HEK293 (cell line): ENCODE measurements around the gene OR56A1.

Source experiments
- CTCF ChIA-PET: fragments of 350-600 bp; formaldehyde crosslinking; extraction: SDS; loops from one replicate; lab custom pipeline; 2021; ENCODE audit warnings: antibody characterized with exemption; lab: Yijun Ruan, JAX
- POLR2A ChIA-PET: fragments of 300-600 bp; formaldehyde crosslinking; extraction: SDS; loops from one replicate; lab custom pipeline; 2020; ENCODE audit warnings: antibody characterized with exemption, inconsistent platforms; lab: Yijun Ruan, JAX
- H3K27ac ChIP-seq: fragments of 200-500 bp; sonication (Bioruptor generic); 2 replicates; pipeline ENCODE4 v1.5.1; 2014; ENCODE audit warnings: low read depth, low read length, control low read depth, inconsistent platforms; ENCODE audit errors: extremely low read depth
- H3K36me3 ChIP-seq, 2 experiments: fragments of 200-500 bp in 1 of 2; sonication (Bioruptor generic) in 1 of 2; 1 replicate in 1 of 2; 2 replicates in 1 of 2; pipeline ENCODE4 v1.5.1; 2014 to 2017; ENCODE audit warnings: inconsistent platforms in 2 of 2, low read length in 2 of 2; ENCODE audit not compliant: control insufficient read depth in 2 of 2, insufficient read depth in 1 of 2
- H3K4me1 ChIP-seq: fragments of 200-500 bp; sonication (Bioruptor generic); 2 replicates; pipeline ENCODE4 v1.5.1; 2014; ENCODE audit warnings: mild to moderate bottlenecking, low read length, inconsistent platforms; ENCODE audit not compliant: control insufficient read depth, insufficient read depth
- H3K4me3 ChIP-seq: 2 replicates; pipeline ENCODE4 v1.5.1; 2011; ENCODE audit warnings: low read depth, mild to moderate bottlenecking, control low read depth, low read length, moderate library complexity
- H3K9me3 ChIP-seq: fragments of 200-500 bp; sonication (Bioruptor generic); 2 replicates; pipeline ENCODE4 v1.5.1; 2014; ENCODE audit warnings: low read depth, low read length, inconsistent platforms; ENCODE audit not compliant: control insufficient read depth, insufficient read depth
- CTCF ChIP-seq: fragments of 450-650 bp; formaldehyde crosslinking; IDR thresholded peaks from 2 replicates; pipeline ENCODE4 v1.5.1; 2016; ENCODE audit warnings: missing biosample characterization, missing genetic modification characterization
- EGR2 ChIP-seq: fragments of 450-650 bp; formaldehyde crosslinking; IDR thresholded peaks from 2 replicates; pipeline ENCODE4 v1.5.1; 2016; ENCODE audit warnings: low read depth, missing biosample characterization, missing genetic modification characterization
- GLI2 ChIP-seq: fragments of 450-650 bp; formaldehyde crosslinking; IDR thresholded peaks from 2 replicates; pipeline ENCODE4; 2017; ENCODE audit warnings: missing biosample characterization, missing genetic modification characterization, low read depth, borderline replicate concordance
- HOXC10 ChIP-seq: sonication (generic); formaldehyde crosslinking; IDR thresholded peaks from 2 replicates; pipeline ENCODE4 v1.8.1; 2023; ENCODE audit warnings: mild to moderate bottlenecking, missing genetic modification reagents
- HOXD13 ChIP-seq: sonication (generic); formaldehyde crosslinking; IDR thresholded peaks from 2 replicates; pipeline ENCODE4 v1.8.0; 2022; ENCODE audit warnings: missing genetic modification reagents, borderline replicate concordance
- KLF10 ChIP-seq: fragments of 450-650 bp; IDR thresholded peaks from 2 replicates; pipeline ENCODE4 v1.5.1; 2018; ENCODE audit warnings: missing biosample characterization, mild to moderate bottlenecking, missing genetic modification characterization
- PRDM1 ChIP-seq: fragments of 450-650 bp; formaldehyde crosslinking; IDR thresholded peaks from 2 replicates; pipeline ENCODE4; 2016; ENCODE audit warnings: missing biosample characterization, missing genetic modification characterization
- ZBTB11 ChIP-seq: fragments of 450-650 bp; formaldehyde crosslinking; conservative IDR thresholded peaks from 2 replicates; pipeline ENCODE4 v1.5.1; 2016; ENCODE audit warnings: low read depth, missing biosample characterization, missing genetic modification characterization
- ZNF292 ChIP-seq: fragments of 450-650 bp; formaldehyde crosslinking; IDR thresholded peaks from 2 replicates; pipeline ENCODE4 v1.5.1; 2016; ENCODE audit warnings: low read depth, missing biosample characterization, missing genetic modification characterization, borderline replicate concordance
- ZNF324 ChIP-seq: fragments of 450-650 bp; formaldehyde crosslinking; IDR thresholded peaks from 2 replicates; pipeline ENCODE4 v1.5.1; 2016; ENCODE audit warnings: missing biosample characterization, missing genetic modification characterization
- ZNF354C ChIP-seq: fragments of 450-650 bp; formaldehyde crosslinking; IDR thresholded peaks from 2 replicates; pipeline ENCODE4 v1.5.1; 2016; ENCODE audit warnings: missing biosample characterization, missing genetic modification characterization, low read depth, borderline replicate concordance
- ZNF391 ChIP-seq: fragments of 450-650 bp; formaldehyde crosslinking; IDR thresholded peaks from 2 replicates; pipeline ENCODE4 v1.5.1; 2016; ENCODE audit warnings: low read depth, missing biosample characterization, missing genetic modification characterization, borderline replicate concordance
- ZNF423 ChIP-seq: fragments of 450-650 bp; formaldehyde crosslinking; IDR thresholded peaks from 2 replicates; pipeline ENCODE4 v1.5.1; 2016; ENCODE audit warnings: missing biosample characterization, missing genetic modification characterization
- ZNF426 ChIP-seq: fragments of 450-650 bp; formaldehyde crosslinking; IDR thresholded peaks from 2 replicates; pipeline ENCODE4 v1.5.1; 2017; ENCODE audit warnings: missing biosample characterization, missing genetic modification characterization, mild to moderate bottlenecking, inconsistent platforms, moderate library complexity
- ZNF510 ChIP-seq: fragments of 450-650 bp; formaldehyde crosslinking; IDR thresholded peaks from 2 replicates; pipeline ENCODE4 v1.5.1; 2018; ENCODE audit warnings: mild to moderate bottlenecking, missing genetic modification characterization, missing biosample characterization; ENCODE audit not compliant: insufficient replicate concordance
- ZNF529 ChIP-seq: fragments of 450-650 bp; formaldehyde crosslinking; IDR thresholded peaks from 2 replicates; pipeline ENCODE4 v1.5.1; 2017; ENCODE audit warnings: missing genetic modification characterization, missing biosample characterization; ENCODE audit not compliant: insufficient replicate concordance
- ZNF654 ChIP-seq: fragments of 450-650 bp; formaldehyde crosslinking; IDR thresholded peaks from 2 replicates; pipeline ENCODE4 v1.5.1; 2016; ENCODE audit warnings: low read depth, missing biosample characterization, missing genetic modification characterization
- ZNF707 ChIP-seq: fragments of 450-650 bp; formaldehyde crosslinking; IDR thresholded peaks from 2 replicates; pipeline ENCODE4 v1.5.1; 2016; ENCODE audit warnings: missing biosample characterization, missing genetic modification characterization
- ZNF843 ChIP-seq: fragments of 450-650 bp; formaldehyde crosslinking; IDR thresholded peaks from 2 replicates; pipeline ENCODE4 v1.5.1; 2016; ENCODE audit warnings: missing biosample characterization, missing genetic modification characterization
- TF ChIP-seq, protein P1 (sequence below): fragments of 450-650 bp; formaldehyde crosslinking; IDR thresholded peaks from 2 replicates; pipeline ENCODE4 v1.5.1; 2016; ENCODE audit warnings: missing biosample characterization, missing genetic modification characterization
- TF ChIP-seq, protein P2 (sequence below): fragments of 450-650 bp; formaldehyde crosslinking; IDR thresholded peaks from 2 replicates; pipeline ENCODE4 v1.5.1; 2016; ENCODE audit warnings: missing biosample characterization, missing genetic modification characterization

OR56A1 gene

GRCh38 chr11:6022956-6023355 is 7.6 kb downstream of the OR56A1 start:
- ChIA-PET CTCF (interaction anchor here (0.7 to 5.5 kb wide), 19 partner anchors 8 to 356 kb away, joined by 3 to 69 read pairs (median 5); partner anchors contain the start of gene OR52W1), POLR2A (no interaction called here)
- TF ChIP-seq PRDM1 (peak; percentile 49; the same call in 1 of the 2 replicates), ZNF843 (tag by site-specific recombination) (no peak), ZNF354C (tag by site-specific recombination) (no peak), ZNF423 (no peak), ZNF391 (tag by site-specific recombination) (no peak), ZNF529 (no peak), ZNF654 (tag by site-specific recombination) (peak; percentile 59), GLI2 (no peak)

GRCh38 chr11:6013042-6013441 is 17.5 kb downstream of the OR56A1 start:
- CTCF ChIA-PET: interaction anchor here (2.1 kb wide), 1 partner anchor 350 kb away, joined by 6 read pairs; no protein-coding TSS in a partner anchor

More at GRCh38 chr11:6022956-6023355, 7.6 kb downstream of the OR56A1 start:
- Histone ChIP-seq H3K9me3 (no peaks in the 10 kb centered on the region), H3K4me3 (no peak overlapping the region), H3K4me1 (no peaks in the 10 kb centered on the region), H3K27ac (no peak overlapping the region), H3K36me3 (no peaks in the 10 kb centered on the region)

GRCh38 chr11:6012035-6012668 is 18.4 kb downstream of the OR56A1 start:
- no peaks in the 10 kb centered on the region for H3K36me3 ChIP-seq
- H3K9me3 ChIP-seq: no peaks in the 10 kb centered on the region
- ChIA-PET CTCF (interaction anchor here (1.1 to 2.1 kb wide), 4 partner anchors 10 to 351 kb away, joined by 4 to 6 read pairs (median 5); no protein-coding TSS in a partner anchor), POLR2A (no interaction called here)
- H3K27ac ChIP-seq: no peak overlapping the region
- H3K4me1 ChIP-seq: no peaks in the 10 kb centered on the region
- H3K4me3 ChIP-seq: no peak overlapping the region
- TF ChIP-seq, protein P1, sequence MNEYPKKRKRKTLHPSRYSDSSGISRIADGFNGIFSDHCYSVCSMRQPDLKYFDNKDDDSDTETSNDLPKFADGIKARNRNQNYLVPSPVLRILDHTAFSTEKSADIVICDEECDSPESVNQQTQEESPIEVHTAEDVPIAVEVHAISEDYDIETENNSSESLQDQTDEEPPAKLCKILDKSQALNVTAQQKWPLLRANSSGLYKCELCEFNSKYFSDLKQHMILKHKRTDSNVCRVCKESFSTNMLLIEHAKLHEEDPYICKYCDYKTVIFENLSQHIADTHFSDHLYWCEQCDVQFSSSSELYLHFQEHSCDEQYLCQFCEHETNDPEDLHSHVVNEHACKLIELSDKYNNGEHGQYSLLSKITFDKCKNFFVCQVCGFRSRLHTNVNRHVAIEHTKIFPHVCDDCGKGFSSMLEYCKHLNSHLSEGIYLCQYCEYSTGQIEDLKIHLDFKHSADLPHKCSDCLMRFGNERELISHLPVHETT: no peak
- TF ChIP-seq HOXD13 (no peak), ZNF324 (no peak), ZNF426 (no peak), ZNF510 (tag by site-specific recombination) (no peak), KLF10 (tag by site-specific recombination) (no peak), ZNF292 (tag by site-specific recombination) (no peak), ZBTB11 (tag by site-specific recombination) (no peak), EGR2 (no peak)

More at GRCh38 chr11:6013042-6013441, 17.5 kb downstream of the OR56A1 start:
- Histone ChIP-seq H3K9me3 (no peaks in the 10 kb centered on the region), H3K36me3 (no peaks in the 10 kb centered on the region), H3K4me1 (no peaks in the 10 kb centered on the region), H3K27ac (no peak overlapping the region), H3K4me3 (no peak overlapping the region)
- POLR2A ChIA-PET: no interaction called here
- TF ChIP-seq CTCF (tag by site-specific recombination): no peak
- TF ChIP-seq HOXC10 (CRISPR knock-in tag): no peak
- no peak for TF ChIP-seq ZNF707
- TF ChIP-seq, protein P2, sequence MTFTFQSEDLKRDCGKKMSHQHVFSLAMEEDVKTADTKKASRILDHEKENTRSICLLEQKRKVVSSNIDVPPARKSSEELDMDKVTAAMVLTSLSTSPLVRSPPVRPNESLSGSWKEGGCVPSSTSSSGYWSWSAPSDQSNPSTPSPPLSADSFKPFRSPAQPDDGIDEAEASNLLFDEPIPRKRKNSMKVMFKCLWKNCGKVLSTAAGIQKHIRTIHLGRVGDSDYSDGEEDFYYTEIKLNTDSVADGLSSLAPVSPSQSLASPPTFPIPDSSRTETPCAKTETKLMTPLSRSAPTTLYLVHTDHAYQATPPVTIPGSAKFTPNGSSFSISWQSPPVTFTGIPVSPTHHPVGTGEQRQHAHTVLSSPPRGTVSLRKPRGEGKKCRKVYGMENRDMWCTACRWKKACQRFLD (tag by site-specific recombination): no peak
